Measurements from ENCODE around the gene TTC7B.
A peak's percentile ranks its signal among the peaks of the same experiment; 100 is the strongest.

Gene TTC7B

GRCh38 chr14:90775441-90775840, 40.8 kb downstream of the TTC7B start:
- no peak for DNase-seq (ENCODE audit: low read depth)

- no peak for DNase-seq (ENCODE audit: low read depth)
Measured at GRCh38 chr14:90774316-90774715, 41.9 kb downstream of the TTC7B start.

GRCh38 chr14:90773705-90774104, 42.5 kb downstream of the TTC7B start:
- DNase-seq (ENCODE audit: low read depth), result no peak

GRCh38 chr14:90773196-90773486, 43.1 kb downstream of the TTC7B start:
- no peak for DNase-seq (ENCODE audit: low read depth)

GRCh38 chr14:90767899-90768298, 48.3 kb downstream of the TTC7B start:
- DNase-seq (ENCODE audit: low read depth), result no peak

- DNase-seq (ENCODE audit: low read depth), result no peak
Measured at GRCh38 chr14:90760591-90761316, 55.5 kb downstream of the TTC7B start.

GRCh38 chr14:90760078-90760444, 56.2 kb downstream of the TTC7B start:
- no peak for DNase-seq (ENCODE audit: low read depth)

- no peak for DNase-seq (ENCODE audit: low read depth)
Measured at GRCh38 chr14:90759370-90760077, 56.7 kb downstream of the TTC7B start.

GRCh38 chr14:90758959-90759358, 57.3 kb downstream of the TTC7B start:
- no peak for DNase-seq (ENCODE audit: low read depth)

GRCh38 chr14:90758028-90758889, 58.0 kb downstream of the TTC7B start:
- peak; percentile 41 for DNase-seq (ENCODE audit: low read depth)

- no peak for DNase-seq (ENCODE audit: low read depth)
Measured at GRCh38 chr14:90757452-90757851, 58.8 kb downstream of the TTC7B start.

GRCh38 chr14:90756755-90757345, 59.4 kb downstream of the TTC7B start:
- no peak for DNase-seq (ENCODE audit: low read depth)

GRCh38 chr14:90755661-90756304, 60.4 kb downstream of the TTC7B start:
- DNase-seq (ENCODE audit: low read depth), result no peak

- DNase-seq (ENCODE audit: low read depth), result no peak
Measured at GRCh38 chr14:90753456-90754005, 62.7 kb downstream of the TTC7B start.

- no peak for DNase-seq (ENCODE audit: low read depth)
Measured at GRCh38 chr14:90750701-90751100, 65.5 kb downstream of the TTC7B start.

GRCh38 chr14:90750191-90750590, 66.0 kb downstream of the TTC7B start:
- no peak for DNase-seq (ENCODE audit: low read depth)

- no peak for DNase-seq (ENCODE audit: low read depth)
Measured at GRCh38 chr14:90747909-90748308, 68.3 kb downstream of the TTC7B start.

GRCh38 chr14:90743826-90744225, 72.4 kb downstream of the TTC7B start:
- DNase-seq (ENCODE audit: low read depth), result no peak

- DNase-seq (ENCODE audit: low read depth), result no peak
Measured at GRCh38 chr14:90743425-90743824, 72.8 kb downstream of the TTC7B start.

GRCh38 chr14:90742729-90743128, 73.5 kb downstream of the TTC7B start:
- no peak for DNase-seq (ENCODE audit: low read depth)

GRCh38 chr14:90742252-90742651, 74.0 kb downstream of the TTC7B start:
- no peak for DNase-seq (ENCODE audit: low read depth)

- no peak for DNase-seq (ENCODE audit: low read depth)
Measured at GRCh38 chr14:90741682-90741946, 74.6 kb downstream of the TTC7B start.
